ENCODE results near the gene RIOK1.

DNA sequence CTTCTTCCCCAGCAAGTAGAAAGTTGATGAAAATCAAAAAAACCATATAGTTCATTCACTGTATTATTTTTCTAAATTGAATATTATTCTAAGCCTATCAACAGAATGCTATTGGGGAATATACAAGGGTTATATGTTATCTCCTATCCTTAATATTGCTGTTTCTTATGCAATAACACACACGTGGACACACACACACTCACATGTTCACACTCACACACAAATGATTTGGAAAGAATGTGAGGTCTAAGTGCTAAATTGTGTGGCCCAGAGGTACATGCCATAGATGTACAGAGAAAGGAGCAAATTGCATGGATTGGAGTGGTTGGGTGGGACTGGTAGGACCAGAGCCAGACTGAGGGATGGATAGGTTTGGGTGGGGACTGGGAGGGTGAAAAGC is 45.1 kb downstream of the RIOK1 start:
- TF ChIP-seq POLR2A (IDR thresholded peaks at IDR 0.05; ENCODE audit: low read depth, low read length) (no peak), POLR2AphosphoS5 (IDR thresholded peaks at IDR 0.05; ENCODE audit: low read depth, low read length) (no peak)

Data from GM12891 (cell line).